ENCODE measurements around the gene NUAK2. TPM values are rescaled to one million over a fixed set of nuclear protein-coding genes. Genes with fewer than 3 reads are reported as not detected.

Gene NUAK2
- total RNA-seq, 2 experiments from 2014 or later = 14.9 to 15.3 TPM

- Histone ChIP-seq H3K27me3 (ENCODE audit: control insufficient read depth in 1 of 2, insufficient read depth in 2 of 2, low read length in 2 of 2) (no peaks in the 10 kb centered on the region), H3K4me1 (ENCODE audit: insufficient read depth, low read length) (peaks cover 7% of the 10 kb centered on the region), H3K36me3 (ENCODE audit: insufficient read depth, low read length) (no peaks in the 10 kb centered on the region), H3K4me3 (ENCODE audit: low read length) (no peak overlapping the region), H3K9me3 (ENCODE audit: control insufficient read depth in 1 of 2, insufficient read depth in 1 of 2, low read length in 2 of 2) (no peaks in the 10 kb centered on the region), H3K27ac (ENCODE audit: low read depth in 1 of 2, low read length in 2 of 2) (no peak overlapping the region)
- Mint-ChIP-seq H3K36me3 (ENCODE audit: low read depth) (no peaks in the 10 kb centered on the region), H3K27me3 (peaks cover 5% of the 10 kb centered on the region), H3K9me3 (no peaks in the 10 kb centered on the region), H3K27ac (no peak overlapping the region), H3K4me3 (no peak overlapping the region), H3K4me1 (ENCODE audit: low read depth) (peaks cover 7% of the 10 kb centered on the region)
- no peak for ATAC-seq (ENCODE audit: poor library complexity)
- no peak for DNase-seq
- intact Hi-C loops (cut with DNase I, micrococcal nuclease) = loop anchor here in 1 of 2 experiments (10.0 kb wide), 1 partner anchor 305 kb away; the partner anchor contains the start of gene ELK4
- no peak for TF ChIP-seq CTCF (IDR thresholded peaks at IDR 0.05)
- CTCF ChIA-PET = interaction anchor here (13.8 kb wide), 1 partner anchor 55 kb away, joined by 322 read pairs; no protein-coding TSS in a partner anchor
- POLR2A ChIA-PET = interaction anchor here (1.5 kb wide), 1 partner anchor 55 kb away, joined by 3 read pairs; no protein-coding TSS in a partner anchor
Measured at GRCh38 chr1:205330150-205330549, 8.6 kb upstream of the NUAK2 start.

- H3K27me3 ChIP-seq (ENCODE audit: control insufficient read depth in 1 of 2, insufficient read depth in 2 of 2, low read length in 2 of 2) = no peaks in the 10 kb centered on the region
- POLR2A ChIA-PET = interaction anchor here (0.6 to 1.5 kb wide), 2 partner anchors 44 to 54 kb away, joined by 3 read pairs; no protein-coding TSS in a partner anchor
- no peaks in the 10 kb centered on the region for H3K36me3 Mint-ChIP-seq (ENCODE audit: low read depth)
- no peak overlapping the region for H3K27ac Mint-ChIP-seq
- H3K4me1 ChIP-seq (ENCODE audit: insufficient read depth, low read length) = peaks cover 11% of the 10 kb centered on the region
- CTCF ChIA-PET = interaction anchor here (13.8 kb wide), 1 partner anchor 54 kb away, joined by 322 read pairs; no protein-coding TSS in a partner anchor
- no peaks in the 10 kb centered on the region for H3K36me3 ChIP-seq (ENCODE audit: insufficient read depth, low read length)
- H3K27me3 Mint-ChIP-seq = peaks cover 5% of the 10 kb centered on the region
- no peak overlapping the region for H3K4me3 Mint-ChIP-seq
- no peaks in the 10 kb centered on the region for H3K9me3 ChIP-seq (ENCODE audit: control insufficient read depth in 1 of 2, insufficient read depth in 1 of 2, low read length in 2 of 2)
- H3K27ac ChIP-seq (ENCODE audit: low read depth in 1 of 2, low read length in 2 of 2) = no peak overlapping the region
- no peak for DNase-seq
- peaks cover 11% of the 10 kb centered on the region for H3K4me1 Mint-ChIP-seq (ENCODE audit: low read depth)
- no peak overlapping the region for H3K4me3 ChIP-seq (ENCODE audit: low read length)
- TF ChIP-seq CTCF (IDR thresholded peaks at IDR 0.05) = no peak
- no peaks in the 10 kb centered on the region for H3K9me3 Mint-ChIP-seq
- intact Hi-C loops (cut with DNase I, micrococcal nuclease) = loop anchor here in 1 of 2 experiments (10.0 kb wide), 1 partner anchor 305 kb away; the partner anchor contains the start of gene ELK4
- no peak for ATAC-seq (ENCODE audit: poor library complexity)
Measured at GRCh38 chr1:205329719-205330118, 8.2 kb upstream of the NUAK2 start.

- H3K27me3 ChIP-seq (ENCODE audit: control insufficient read depth in 1 of 2, insufficient read depth in 2 of 2, low read length in 2 of 2) = no peaks in the 10 kb centered on the region
- intact Hi-C loops (cut with DNase I, micrococcal nuclease) = no loop called here
- H3K4me3 ChIP-seq (ENCODE audit: low read length) = no peak overlapping the region
- DNase-seq = no peak
- H3K9me3 ChIP-seq (ENCODE audit: control insufficient read depth in 1 of 2, insufficient read depth in 1 of 2, low read length in 2 of 2) = no peaks in the 10 kb centered on the region
- H3K27ac ChIP-seq (ENCODE audit: low read depth in 1 of 2, low read length in 2 of 2) = no peak overlapping the region
- ChIA-PET CTCF (interaction anchor here (13.8 kb wide), 1 partner anchor 53 kb away, joined by 322 read pairs; no protein-coding TSS in a partner anchor), POLR2A (no interaction called here)
- no peaks in the 10 kb centered on the region for H3K36me3 Mint-ChIP-seq (ENCODE audit: low read depth)
- peaks cover 5% of the 10 kb centered on the region for H3K27me3 Mint-ChIP-seq
- ATAC-seq (ENCODE audit: poor library complexity) = no peak
- H3K4me1 Mint-ChIP-seq (ENCODE audit: low read depth) = peaks cover 22% of the 10 kb centered on the region
- H3K36me3 ChIP-seq (ENCODE audit: insufficient read depth, low read length) = no peaks in the 10 kb centered on the region
- peaks cover 18% of the 10 kb centered on the region for H3K4me1 ChIP-seq (ENCODE audit: insufficient read depth, low read length)
- H3K27ac Mint-ChIP-seq = no peak overlapping the region
- no peak for TF ChIP-seq CTCF (IDR thresholded peaks at IDR 0.05)
- no peak overlapping the region for H3K4me3 Mint-ChIP-seq
- no peaks in the 10 kb centered on the region for H3K9me3 Mint-ChIP-seq
Measured at GRCh38 chr1:205328476-205328875, 6.9 kb upstream of the NUAK2 start.
